GM12891 (cell line): ENCODE data around the gene DMD.

Source experiments
- PAX5 ChIP-seq: IDR thresholded peaks from 2 replicates; pipeline ENCODE4 v1.6.1; 2011; ENCODE audit warnings: low read length, moderate library complexity, mild to moderate bottlenecking; ENCODE audit not compliant: insufficient read depth, severe bottlenecking
- POLR2A ChIP-seq: IDR thresholded peaks from 2 replicates; pipeline ENCODE4 v1.6.1; 2011; ENCODE audit warnings: low read depth, low read length, control low read depth
- POLR2AphosphoS5 ChIP-seq: IDR thresholded peaks from 2 replicates; pipeline ENCODE4 v1.6.1; 2011; ENCODE audit warnings: low read depth, low read length, control low read depth
- POU2F2 ChIP-seq: IDR thresholded peaks from 2 replicates; pipeline ENCODE4 v1.6.1; 2011; ENCODE audit warnings: low read depth, mild to moderate bottlenecking, control low read depth, low read length, moderate library complexity
- SPI1 ChIP-seq: IDR thresholded peaks from 2 replicates; pipeline ENCODE4 v1.6.1; 2011; ENCODE audit warnings: low read depth, low read length, control low read depth
- TAF1 ChIP-seq: IDR thresholded peaks from 2 replicates; pipeline ENCODE4 v1.6.1; 2011; ENCODE audit warnings: low read depth, low read length, control low read depth

DNA sequence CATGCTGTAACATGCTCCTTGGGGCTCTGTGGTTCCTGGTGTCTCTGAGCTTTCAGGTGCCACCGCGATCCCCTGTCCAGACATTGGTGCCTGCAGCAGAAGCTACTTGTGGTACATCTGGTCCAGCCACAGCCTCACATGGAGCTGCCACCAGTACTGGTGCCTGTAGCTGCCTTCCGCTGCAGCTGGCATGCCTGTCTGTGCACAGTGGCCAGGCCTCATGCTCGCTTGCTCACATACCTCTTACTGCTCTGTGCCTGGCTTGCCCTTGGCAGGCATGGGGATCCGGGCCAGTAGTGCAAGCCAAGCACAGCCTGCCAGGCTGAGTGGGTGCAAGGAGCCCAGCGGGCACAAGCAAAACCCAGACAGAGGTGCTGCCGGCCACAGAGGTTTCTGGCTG, 618.6 kb downstream of the DMD start:
- TF ChIP-seq POLR2AphosphoS5 (no peak), POLR2A (no peak), SPI1 (no peak), POU2F2 (no peak), PAX5 (no peak), TAF1 (no peak)
